Hippocampal formation (tissue), 2 donors: Measurements from ENCODE around the gene MAN1A1.

Experiments used
- DNase-seq, 2 donors: peaks; one replicate each; lab custom pipeline; 2025; lab: John Stamatoyannopoulos, UW

The MAN1A1 gene

DNA sequence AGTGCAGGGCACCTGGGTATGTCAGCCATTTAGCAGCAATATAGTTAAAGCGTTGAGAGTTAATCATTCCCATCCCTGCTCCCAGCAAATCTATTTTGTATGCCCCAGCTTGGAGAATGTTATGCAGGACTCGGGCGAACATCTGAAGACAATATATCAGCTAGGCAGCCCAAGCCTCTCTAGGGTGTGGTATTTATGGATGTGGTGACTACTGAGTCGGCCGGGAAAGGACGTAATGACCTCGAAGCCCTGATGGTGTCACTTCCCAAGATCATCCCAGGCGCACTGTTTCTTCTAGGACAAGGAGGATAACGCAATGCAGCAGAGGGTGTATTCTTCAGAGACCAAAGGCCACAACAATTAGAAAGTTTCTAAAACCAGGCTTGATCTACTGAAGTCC lies 207.5 kb downstream of the MAN1A1 start:
- no peak for DNase-seq

DNA sequence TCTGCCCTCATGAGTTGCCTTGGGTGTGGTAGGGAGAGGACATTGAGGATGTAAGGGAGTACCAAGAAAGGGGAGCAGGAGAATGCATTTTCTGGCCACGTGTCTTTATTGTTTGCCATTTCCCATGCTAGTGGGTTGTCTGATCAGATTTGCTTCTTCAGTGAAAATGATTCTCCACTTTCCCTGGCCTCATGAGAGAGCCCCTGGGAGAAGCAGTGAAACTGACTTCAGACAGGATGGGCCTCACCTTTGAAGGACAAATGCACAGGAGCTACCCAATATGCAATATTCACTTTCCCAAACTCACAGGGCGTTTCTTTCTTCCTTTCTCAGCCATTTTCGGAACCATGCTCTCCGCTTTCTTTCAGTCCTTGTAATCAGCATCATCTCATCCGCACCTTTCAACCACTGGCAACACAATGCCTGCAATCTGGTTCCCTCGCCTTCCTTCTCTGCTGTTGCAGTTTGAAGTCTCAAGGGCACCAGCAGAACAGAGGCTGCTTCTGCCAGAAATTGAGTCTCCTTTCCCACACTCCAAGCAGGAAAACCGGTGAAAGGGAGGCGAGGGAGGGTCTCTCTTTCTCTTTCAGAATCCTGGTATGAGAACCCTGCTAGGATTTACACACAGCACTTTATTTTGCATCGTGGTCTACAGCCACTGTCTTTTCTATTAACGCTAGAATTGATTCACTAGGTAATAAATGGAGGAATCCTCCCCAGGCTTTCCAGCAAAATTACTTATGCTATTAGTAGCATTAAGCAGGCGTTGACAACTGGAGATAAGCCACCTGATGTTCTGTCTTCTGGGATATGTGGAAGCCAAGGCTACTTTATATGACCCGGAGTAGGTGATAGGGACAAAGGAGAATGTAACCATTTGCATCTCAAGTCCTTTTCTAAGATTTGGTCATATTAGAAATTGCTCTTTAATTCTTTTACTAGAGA lies 209.1 kb downstream of the MAN1A1 start:
- DNase-seq = no peak

DNA sequence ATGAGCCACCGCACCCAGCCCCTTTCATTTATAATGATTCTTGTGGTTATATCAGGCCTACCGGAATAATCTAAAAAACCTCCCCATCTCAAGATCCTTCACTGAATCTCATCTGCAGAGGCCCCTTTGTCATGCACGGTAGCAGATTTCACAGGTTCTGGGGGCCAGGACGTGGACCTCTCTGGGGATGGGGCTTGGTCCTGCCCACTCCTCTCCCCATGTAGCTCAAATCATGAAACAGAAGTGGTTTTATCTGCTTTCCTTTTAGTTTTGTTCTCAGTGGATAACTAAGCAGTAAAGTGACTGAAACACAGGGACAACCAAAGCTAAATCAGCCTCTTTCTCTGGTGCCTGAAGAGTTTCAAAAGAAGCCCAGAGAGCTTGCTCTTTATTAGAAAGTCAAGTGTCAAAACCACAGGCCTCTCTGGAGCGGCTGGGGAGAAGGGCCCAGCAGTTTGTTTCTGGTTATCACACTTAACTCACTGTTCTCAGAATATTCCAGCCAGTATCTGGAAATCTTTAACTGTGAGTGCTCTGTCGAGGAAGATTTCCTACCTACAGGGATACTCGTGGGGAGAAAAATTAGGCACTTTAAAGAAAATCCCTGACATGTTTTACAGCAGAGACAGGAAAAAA lies 210.5 kb downstream of the MAN1A1 start:
- no peak for DNase-seq

DNA sequence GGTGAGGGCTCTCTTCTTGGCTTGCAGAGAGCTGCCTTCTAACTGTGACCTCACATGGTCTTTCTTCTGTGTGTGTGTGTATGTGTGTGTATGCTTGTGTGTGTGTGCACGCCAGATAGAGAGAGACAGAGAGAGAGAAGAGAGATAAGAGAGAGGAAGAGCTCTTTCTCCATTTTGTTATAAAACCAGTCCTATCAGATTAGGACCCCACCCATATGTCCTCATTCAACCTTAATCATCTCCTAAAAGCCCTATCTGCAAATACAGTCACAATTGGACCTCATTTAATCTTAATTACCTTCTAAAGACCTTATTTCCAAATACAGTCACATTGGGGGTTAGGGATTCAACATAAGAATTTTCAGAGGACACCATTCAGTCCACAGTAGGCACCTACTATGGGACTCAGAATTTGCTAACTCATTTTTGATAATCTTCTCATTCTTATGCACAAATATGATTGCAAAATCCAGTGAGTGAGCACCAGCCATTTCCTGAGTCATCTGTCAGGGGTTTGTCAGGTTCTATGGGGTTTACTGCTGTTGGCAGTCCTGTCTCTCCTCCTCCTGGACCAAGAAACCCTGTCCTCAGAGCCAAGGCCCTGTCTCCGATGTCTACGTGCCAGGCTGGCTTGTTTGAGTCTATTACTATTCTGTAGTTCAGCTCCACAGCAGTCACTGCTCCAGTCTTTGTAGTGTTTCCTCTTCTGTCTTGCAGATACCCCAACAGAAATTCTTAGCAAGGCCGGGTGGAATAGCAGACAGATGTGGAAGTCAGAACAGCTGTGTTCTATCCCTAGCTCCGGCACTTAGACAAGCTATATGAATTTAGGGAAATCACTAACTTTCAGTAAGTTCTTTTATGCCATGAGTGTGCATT lies 212.1 kb downstream of the MAN1A1 start:
- no peak for DNase-seq

DNA sequence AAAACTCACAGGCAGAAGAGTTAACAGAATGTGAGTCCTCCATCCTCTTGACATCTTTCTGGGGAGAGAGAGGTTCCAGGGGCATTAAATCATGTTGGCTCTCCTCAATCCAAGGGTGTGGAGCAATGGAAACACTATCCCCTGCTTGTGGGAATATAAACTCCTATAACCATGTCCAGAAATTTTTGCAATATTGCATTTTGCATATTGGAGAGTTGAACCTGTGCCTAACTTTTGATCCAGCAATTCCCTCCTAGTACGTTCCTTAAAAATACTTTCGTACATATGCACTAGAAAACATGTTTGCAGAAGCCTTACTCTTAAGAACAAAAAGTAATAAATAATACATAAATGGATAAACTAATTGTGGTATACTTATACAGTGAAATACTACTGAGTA lies 214.8 kb downstream of the MAN1A1 start:
- no peak for DNase-seq

DNA sequence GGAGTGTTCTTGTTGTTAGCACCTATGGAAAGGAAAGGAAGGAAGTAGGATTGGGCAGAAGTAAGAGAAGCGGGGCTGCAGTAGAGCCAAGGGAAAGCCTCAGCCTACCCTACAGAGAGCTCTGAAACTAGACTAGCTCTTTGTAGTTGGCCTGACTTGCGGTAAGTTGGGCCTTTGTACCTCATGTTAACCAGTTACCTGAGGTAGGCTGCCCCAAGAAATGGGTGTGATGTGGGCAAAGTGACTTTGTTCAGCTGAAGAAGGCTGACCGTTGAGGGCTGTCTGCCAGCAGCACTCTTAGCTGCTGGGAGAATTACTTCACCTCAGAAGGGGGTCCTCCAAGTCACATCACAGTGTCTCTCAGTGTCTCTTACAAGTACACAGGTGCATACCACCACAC lies 216.2 kb downstream of the MAN1A1 start:
- DNase-seq = no peak

DNA sequence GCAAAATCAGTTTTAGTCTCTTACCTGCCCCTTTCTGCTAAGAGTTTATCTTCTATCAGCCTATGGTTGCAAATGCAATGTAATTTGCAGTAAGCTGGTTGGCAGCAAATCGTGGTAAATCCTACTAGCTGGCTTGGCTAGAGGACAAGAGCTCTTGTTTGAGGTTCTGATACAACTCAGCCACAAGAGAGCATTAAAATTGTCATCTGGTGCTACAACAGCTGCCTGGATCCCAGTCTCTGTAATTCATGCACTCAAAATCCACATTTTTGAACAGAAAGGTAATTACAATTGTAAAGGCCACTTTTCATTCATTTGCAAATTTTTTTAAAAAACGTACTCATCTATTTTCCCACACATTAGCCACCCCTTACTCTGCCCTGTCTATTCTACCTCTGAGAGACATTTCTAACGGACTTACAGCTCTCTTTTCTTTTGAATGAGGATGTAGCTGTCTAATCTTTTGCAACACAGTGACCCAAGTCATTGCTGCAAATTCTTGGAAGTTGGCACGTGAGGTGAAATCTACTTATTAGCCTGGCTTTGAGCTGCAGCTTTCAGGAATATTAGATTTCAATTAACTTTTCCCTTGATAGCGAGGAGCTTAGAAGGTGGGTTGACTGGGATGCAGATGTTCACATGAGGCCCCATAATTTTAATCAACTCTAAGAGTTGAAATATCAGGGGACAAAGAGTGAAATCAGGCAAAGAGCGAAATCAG lies 217.1 kb downstream of the MAN1A1 start:
- DNase-seq = no peak

DNA sequence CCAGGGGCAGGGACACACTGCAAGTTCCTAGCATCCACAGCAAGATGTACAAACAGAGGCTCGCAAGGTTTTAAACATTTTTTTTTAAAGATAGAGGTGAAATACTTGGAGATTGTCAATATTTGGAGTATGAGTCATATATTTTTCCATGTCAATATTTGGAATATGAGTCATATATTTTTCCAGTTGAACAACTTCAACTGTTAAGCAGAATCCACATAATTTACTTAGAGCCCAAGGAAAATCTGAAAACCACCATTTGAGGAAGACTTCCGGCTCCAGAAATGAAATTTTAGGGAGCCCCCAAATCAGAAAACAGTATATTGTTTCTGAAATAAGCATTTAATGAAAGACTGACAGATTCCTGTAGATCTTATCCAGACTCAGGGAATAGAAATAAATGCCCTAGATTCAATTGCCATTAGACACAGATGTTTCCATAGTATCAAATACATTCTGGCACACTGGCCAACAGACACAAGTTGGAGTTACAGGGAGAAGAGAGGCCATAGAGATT lies 219.5 kb downstream of the MAN1A1 start:
- DNase-seq = no peak

DNA sequence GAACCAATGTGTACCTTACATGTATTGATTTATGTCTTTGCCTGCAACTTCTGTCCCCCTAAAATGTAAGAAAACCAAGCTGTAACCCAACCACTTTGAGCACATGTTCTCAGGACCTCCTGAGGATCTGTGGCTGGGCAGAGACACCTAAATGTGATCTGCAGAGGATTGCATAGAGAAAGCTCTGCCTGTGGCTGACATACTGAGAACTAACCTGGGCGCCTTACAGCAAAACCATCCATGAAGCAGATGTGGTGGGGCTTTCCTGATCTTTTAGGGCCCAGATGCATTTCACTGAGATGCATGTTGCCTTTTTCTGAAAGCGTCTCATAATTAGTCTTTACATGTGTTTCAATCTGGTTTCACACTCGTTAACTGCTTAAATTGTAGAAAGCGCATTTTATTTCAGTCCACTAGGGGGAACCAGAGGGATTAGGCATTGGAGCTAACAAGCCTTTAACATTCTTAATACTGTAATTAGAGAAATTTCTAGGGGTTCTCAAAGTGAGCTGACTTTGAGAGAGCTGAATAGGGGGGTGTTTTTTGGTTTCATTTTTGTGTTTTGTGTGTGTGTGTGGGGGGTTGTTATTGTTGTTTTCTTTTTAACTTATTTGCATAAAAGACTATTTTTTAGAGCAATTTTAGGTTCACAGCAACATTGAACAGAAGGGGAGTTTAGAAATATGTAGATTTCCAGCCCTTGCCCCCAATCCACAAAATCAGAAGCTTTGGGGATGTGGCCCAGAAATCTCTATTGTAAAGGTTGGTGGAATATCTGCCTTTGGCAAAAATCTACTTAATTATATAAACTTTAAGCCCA lies 220.2 kb downstream of the MAN1A1 start:
- DNase-seq = peak in 1 of 2 donors; percentile 68

DNA sequence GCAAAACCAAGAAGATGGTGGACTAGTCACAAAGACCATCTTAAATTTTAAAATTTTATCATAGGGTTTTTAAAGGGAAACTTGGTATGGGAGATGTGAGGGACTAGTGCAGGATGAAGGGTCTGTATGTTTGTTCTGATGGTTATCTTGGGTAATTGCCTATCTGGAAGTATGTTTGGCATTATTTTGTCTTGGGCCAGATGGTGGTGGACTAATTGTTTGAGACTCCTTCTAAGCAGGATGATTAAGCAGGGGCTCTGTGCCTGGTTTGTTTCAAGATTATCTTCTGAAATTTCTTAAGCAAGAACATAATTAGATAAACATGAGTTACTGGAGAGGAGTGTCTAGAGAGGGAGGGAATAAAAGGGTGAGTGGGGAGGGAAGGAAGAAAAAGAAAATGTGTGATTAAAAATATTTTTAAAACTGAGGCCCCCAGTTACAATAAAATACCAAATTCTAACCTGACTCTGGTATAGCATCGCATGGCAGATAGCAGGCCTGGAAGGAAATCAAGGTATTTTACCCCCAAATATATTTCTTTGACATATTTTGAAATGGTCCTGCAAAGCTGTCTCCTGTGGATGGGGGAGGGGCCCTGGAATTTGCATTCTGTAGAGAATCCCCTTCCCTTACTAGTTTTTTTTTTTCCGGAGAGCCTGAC lies 221.2 kb downstream of the MAN1A1 start:
- DNase-seq = no peak

DNA sequence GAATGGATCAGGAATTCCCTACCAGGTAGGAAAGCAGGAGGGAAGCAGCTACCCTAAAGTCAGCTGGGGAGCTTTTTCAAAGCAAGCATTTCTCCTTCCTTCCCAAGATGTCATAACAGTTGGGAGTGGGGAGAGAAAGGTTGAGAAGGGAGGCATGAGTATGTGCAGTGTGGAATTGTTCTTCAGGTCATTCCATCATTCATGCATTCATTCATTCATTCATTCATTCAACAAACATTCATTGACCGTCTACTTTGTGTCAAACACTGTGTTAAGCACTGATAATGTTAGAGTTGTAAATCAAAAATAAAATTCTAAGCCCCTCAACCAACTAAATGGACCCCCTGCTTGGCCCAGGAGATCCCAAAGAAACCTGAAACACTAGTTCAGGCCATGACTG lies 221.9 kb downstream of the MAN1A1 start:
- no peak for DNase-seq
